K562 (cell line): ENCODE measurements around the gene FSTL1. TPM values are rescaled to one million over a fixed set of nuclear protein-coding genes. Genes with fewer than 3 reads are reported as not detected.

Experiments
- ATAC-seq: fragments of 200-7000 bp; cut with Tn5 transposase; 3 replicates; pipeline ENCODE4 v1.9.1; 2020; ENCODE audit warnings: moderate library complexity
- BruUV-seq: library from RNA; stranded (reverse); fragments of 400-500 nt; replicated peaks from 2 replicates; lab custom pipeline; 2021; lab: Mats Ljungman, UMichigan
- CTCF ChIA-PET: fragments of 300-600 bp; formaldehyde crosslinking; extraction: SDS; loops from one replicate; lab custom pipeline; 2021; ENCODE audit warnings: low intra/inter-chr PET ratio; lab: Yijun Ruan, JAX
- POLR2A ChIA-PET: fragments of 300-600, 350-650 bp; sonication (Branson Sonifier 250); formaldehyde crosslinking; extraction: SDS; loops from one replicate; lab custom pipeline; 2021; ENCODE audit warnings: antibody characterized with exemption, inconsistent platforms; lab: Yijun Ruan, JAX
- DNase-seq, 4 experiments: peaks; one replicate each; pipeline versions ENCODE4 v3.0.0 to v3.0.0-alpha.2; 2011 to 2018; ENCODE audit warnings: low spot score in 3 of 4, mixed read lengths in 3 of 4; ENCODE audit errors: extremely low read depth in 1 of 4
- FAIRE-seq: peaks from 2 replicates; lab custom pipeline; 2011; peaks lifted over from hg19 to GRCh38; lab: Jason Lieb, UNC
- H2AFZ ChIP-seq: 2 replicates; pipeline ENCODE4 v1.6.0; 2011; ENCODE audit warnings: low read depth, low read length, control low read depth, inconsistent platforms
- H3K27ac ChIP-seq: fragments of 200-600 bp; 3 replicates; pipeline ENCODE4 v1.8.0; 2011; ENCODE audit warnings: low read depth, mild to moderate bottlenecking, control low read depth, inconsistent platforms, low read length, moderate library complexity, mixed read lengths; ENCODE audit errors: extremely low read depth
- H3K27me3 ChIP-seq, 2 experiments: fragments of 300-600 bp in 1 of 2; 2 replicates in 1 of 2; 3 replicates in 1 of 2; pipeline versions ENCODE4 v1.6.0 to v1.8.0; 2011; ENCODE audit warnings: inconsistent platforms in 2 of 2, low read length in 2 of 2, mild to moderate bottlenecking in 1 of 2, mixed read lengths in 1 of 2, moderate library complexity in 1 of 2; ENCODE audit not compliant: control insufficient read depth in 2 of 2, insufficient read depth in 2 of 2
- H3K36me3 ChIP-seq: fragments of 300-600 bp; 3 replicates; pipeline ENCODE4 v1.8.0; 2011; ENCODE audit warnings: mild to moderate bottlenecking, low read length, inconsistent platforms; ENCODE audit not compliant: control insufficient read depth, insufficient read depth
- H3K4me1 ChIP-seq, 2 experiments: fragments of 200-600 bp in 1 of 2; replicated peaks in 1 of 2; 2 replicates in 1 of 2; 3 replicates in 1 of 2; pipeline versions ENCODE4 v1.5.1 to v1.8.0; 2011; ENCODE audit warnings: inconsistent platforms in 2 of 2, low read length in 2 of 2, mild to moderate bottlenecking in 1 of 2, mixed read lengths in 1 of 2, moderate library complexity in 1 of 2; ENCODE audit not compliant: control insufficient read depth in 2 of 2, insufficient read depth in 2 of 2
- H3K4me2 ChIP-seq: 2 replicates; pipeline ENCODE4 v1.6.1; 2011; ENCODE audit warnings: low read length, control low read depth, inconsistent platforms, mixed read lengths; ENCODE audit not compliant: insufficient read depth
- H3K4me3 ChIP-seq: fragments of 200-600 bp; sonication (generic), shearing (Covaris generic); 2 replicates; pipeline ENCODE4 v1.5.1; 2016; ENCODE audit warnings: control low read depth, inconsistent platforms
- H3K79me2 ChIP-seq: fragments of 200-600 bp; 3 replicates; pipeline ENCODE4 v1.8.0; 2011; ENCODE audit warnings: low read length, inconsistent platforms; ENCODE audit not compliant: control insufficient read depth, insufficient read depth
- H3K9ac ChIP-seq, 2 experiments: 2 replicates each; pipeline versions ENCODE4 v1.6.0 to v1.6.1; 2011; ENCODE audit warnings: low read depth in 2 of 2, low read length in 2 of 2, control low read depth in 1 of 2, inconsistent platforms in 1 of 2, mild to moderate bottlenecking in 1 of 2, mixed read lengths in 1 of 2; ENCODE audit not compliant: insufficient read depth in 1 of 2
- H3K9me1 ChIP-seq: one replicate; pipeline ENCODE4 v1.6.0; 2011; ENCODE audit warnings: inconsistent platforms, mild to moderate bottlenecking, low read length, moderate library complexity; ENCODE audit not compliant: control insufficient read depth, insufficient read depth
- H3K9me3 ChIP-seq: replicated peaks from 2 replicates; pipeline ENCODE4 v1.5.1; 2011; ENCODE audit warnings: low read depth, low read length, inconsistent platforms; ENCODE audit not compliant: control insufficient read depth, insufficient read depth
- H4K20me1 ChIP-seq: replicated peaks from 2 replicates; pipeline ENCODE4 v1.6.1; 2011; ENCODE audit warnings: low read length, inconsistent platforms, mixed read lengths; ENCODE audit not compliant: control insufficient read depth, insufficient read depth
- ATF2 ChIP-seq: sonication (generic); formaldehyde crosslinking; IDR thresholded peaks from 2 replicates; pipeline ENCODE4 v1.8.1; 2022; ENCODE audit warnings: missing genetic modification reagents
- CHD2 ChIP-seq: IDR thresholded peaks from 2 replicates; pipeline ENCODE4 v1.6.1; 2011; ENCODE audit warnings: low read depth, low read length
- CXXC5 ChIP-seq: fragments of 250-450 bp; sonication (Bioruptor Pico); IDR thresholded peaks from 2 replicates; pipeline ENCODE4 v1.8.0; 2022; ENCODE audit warnings: inconsistent platforms, mild to moderate bottlenecking, moderate library complexity
- HNRNPK ChIP-seq: fragments of 200-400 bp; formaldehyde crosslinking; IDR thresholded peaks from one replicate; pipeline ENCODE4 v1.6.1; 2018; ENCODE audit warnings: mild to moderate bottlenecking, low read depth, low read length; ENCODE audit not compliant: poor library complexity, severe bottlenecking
- ZSCAN32 ChIP-seq: fragments of 450-650 bp; formaldehyde crosslinking; IDR thresholded peaks from 2 replicates; pipeline ENCODE4 v1.4.0; 2020; ENCODE audit warnings: mild to moderate bottlenecking, moderate library complexity
- WGBS: fragments of 100-300 bp; shearing (Covaris generic); methylation state at CpG from one replicate; pipeline ENCODE4 v1.1.6; 2016; ENCODE audit warnings: low coverage, mixed read lengths; ENCODE audit not compliant: insufficient coverage; ENCODE audit errors: missing lambda C conversion rate; 5-methylcytosine and 5-hydroxymethylcytosine counted together
- in situ Hi-C: fragments of 300-500 bp; cut with MboI; formaldehyde crosslinking; loops from 4 replicates; pipeline ENCODE4 v1.15.0; 2018; ENCODE audit warnings: inconsistent platforms, mixed read lengths
- intact Hi-C: fragments of 100-400 bp; cut with micrococcal nuclease; formaldehyde crosslinking; loops from 2 replicates; pipeline ENCODE4 v1.14.2; 2022
- polyA plus RNA-seq, 8 experiments: library from polyadenylated mRNA; depleted of rRNA in 4 of 8; stranded (reverse) in 5 of 8; unstranded in 3 of 8; fragments of >200 nt; fragmentation: Nextera tagmentation in 2 of 8; fragmentation: Illumina TruSeq in 1 of 8; extraction: Ambion mirVana in 2 of 8; extraction: Trizol in 1 of 8; gene quantifications; 2 replicates each; pipeline versions ENCODE4 v1.2.1 to v1.2.3, GENCODE V29; 2011 to 2014; ENCODE audit warnings: inconsistent platforms in 1 of 8, missing spikeins in 1 of 8
- total RNA-seq, 7 experiments: library from RNA; depleted of rRNA in 6 of 7; stranded (reverse); fragments of >200 nt in 6 of 7; fragmentation: Illumina TruSeq in 2 of 7; extraction: Trizol in 2 of 7; gene quantifications; 2 replicates each; pipeline versions ENCODE4 v1.2.1 to v1.2.3, GENCODE V29; 2011 to 2021; ENCODE audit warnings: low replicate concordance in 1 of 7

Gene FSTL1
- total and polyA plus RNA-seq, 9 of the 15 experiments (the other 6 are each of a cell fraction or from before 2014, with no cell fraction given) = 0.01 to 0.58 (median 0.08) TPM; not detected in 2

DNA sequence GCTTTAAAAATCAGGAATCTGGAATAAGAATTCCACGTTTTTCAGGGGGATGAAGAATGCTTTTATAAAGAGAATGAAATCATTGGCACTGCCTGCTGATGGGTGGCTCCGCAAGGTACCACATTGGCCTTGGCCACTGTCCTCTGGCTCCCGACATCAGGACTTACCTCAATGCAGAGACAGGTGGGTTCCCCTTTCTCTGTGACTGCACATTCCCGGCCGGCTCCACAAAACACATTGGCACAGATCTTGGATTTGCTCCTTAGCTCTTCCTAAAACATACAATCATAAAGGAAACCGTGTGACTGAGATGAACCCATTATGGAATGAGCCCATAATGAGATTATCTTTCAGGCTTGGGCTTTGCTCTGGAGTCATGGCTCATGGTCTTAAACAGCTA is 35.0 kb downstream of the FSTL1 start:
- ChIA-PET CTCF (no interaction called here), POLR2A (no interaction called here)
- no peak for DNase-seq
- Histone ChIP-seq H3K9me3 (no peaks in the 10 kb centered on the region), H2AFZ (no peak overlapping the region), H3K27ac (no peak overlapping the region), H3K4me3 (no peak overlapping the region), H3K4me1 (no peaks in the 10 kb centered on the region), H4K20me1 (no peaks in the 10 kb centered on the region), H3K79me2 (no peaks in the 10 kb centered on the region), H3K36me3 (no peaks in the 10 kb centered on the region), H3K4me2 (no peak overlapping the region), H3K9ac (no peak overlapping the region), H3K9me1 (no peaks in the 10 kb centered on the region), H3K27me3 (no peaks in the 10 kb centered on the region)
- BruUV-seq = no TSS peak
- no peak for FAIRE-seq
- no peak for TF ChIP-seq ZSCAN32 (CRISPR knock-in tag)
- TF ChIP-seq ATF2 (CRISPR knock-in tag) = no peak
- TF ChIP-seq CXXC5 (CRISPR knock-in tag) = no peak
- no peak for TF ChIP-seq HNRNPK
- TF ChIP-seq CHD2 = no peak
- ATAC-seq = no peak
- WGBS = 8% methylated on average over 6 of the region's 6 CpGs
- intact Hi-C loops (loop anchor here (5.0 to 10.0 kb wide), 2 partner anchors 382 to 521 kb away; no protein-coding TSS in a partner anchor), in situ Hi-C loops (no loop called here)
